HepG2 (cell line): ENCODE measurements around the gene LRIT1. TPM values are rescaled to one million over a fixed set of nuclear protein-coding genes. Genes with fewer than 3 reads are reported as not detected.

Source experiments
- ATAC-seq: fragments of 200-7000 bp; cut with Tn5 transposase; 3 replicates; pipeline ENCODE4 v1.9.1; 2020; ENCODE audit warnings: mild to moderate bottlenecking, moderate library complexity
- BruUV-seq: library from RNA; stranded (reverse); fragments of 400-500 nt; replicated peaks from 2 replicates; lab custom pipeline; 2021; lab: Mats Ljungman, UMichigan
- CTCF ChIA-PET: fragments of 300-600 bp; formaldehyde crosslinking; extraction: SDS; loops from one replicate; lab custom pipeline; 2021; ENCODE audit warnings: low total read pairs, inconsistent platforms, low intra/inter-chr PET ratio; lab: Yijun Ruan, JAX
- POLR2A ChIA-PET: fragments of 350-600 bp; sonication (Branson Sonifier 250); formaldehyde crosslinking; loops from one replicate; lab custom pipeline; 2020; ENCODE audit warnings: antibody characterized with exemption, inconsistent platforms; lab: Yijun Ruan, JAX
- DNase-seq: peaks from one replicate; pipeline ENCODE4 v3.0.0-alpha.2; 2015; ENCODE audit warnings: low spot score
- FAIRE-seq: peaks from 3 replicates; lab custom pipeline; 2011; peaks lifted over from hg19 to GRCh38; lab: Jason Lieb, UNC
- H2AFZ ChIP-seq: one replicate; pipeline ENCODE4 v1.6.1; 2011; ENCODE audit warnings: low read length, inconsistent platforms
- H3K27ac ChIP-seq: fragments of 300-600 bp; 3 replicates; pipeline ENCODE4 v1.8.0; 2011; ENCODE audit warnings: mixed run types, mild to moderate bottlenecking, mixed read lengths, low read length, inconsistent platforms; ENCODE audit not compliant: insufficient read depth; ENCODE audit errors: extremely low read length
- H3K27me3 ChIP-seq, 2 experiments: fragments of 200-600 bp in 1 of 2; 2 replicates in 1 of 2; 3 replicates in 1 of 2; pipeline versions ENCODE4 v1.6.0 to v1.8.0; 2011; ENCODE audit warnings: low read length in 2 of 2, mild to moderate bottlenecking in 2 of 2, moderate library complexity in 2 of 2, inconsistent platforms in 1 of 2; ENCODE audit not compliant: insufficient read depth in 2 of 2, control insufficient read depth in 1 of 2
- H3K36me3 ChIP-seq, 2 experiments: fragments of 200-600 bp in 1 of 2; replicated peaks in 1 of 2; 2 replicates in 1 of 2; 3 replicates in 1 of 2; pipeline versions ENCODE4 v1.5.1 to v1.8.0; 2011; ENCODE audit warnings: low read length in 2 of 2, inconsistent platforms in 1 of 2; ENCODE audit not compliant: insufficient read depth in 2 of 2, control insufficient read depth in 1 of 2
- H3K4me1 ChIP-seq: 2 replicates; pipeline ENCODE4 v1.5.1; 2012; ENCODE audit warnings: low read length, inconsistent platforms; ENCODE audit not compliant: insufficient read depth
- H3K4me2 ChIP-seq: 2 replicates; pipeline ENCODE4 v1.6.0; 2011; ENCODE audit warnings: low read depth, low read length, inconsistent platforms
- H3K4me3 ChIP-seq, 3 experiments: fragments of 200-600 bp in 1 of 3; sonication (generic), shearing (Covaris generic) in 1 of 3; replicated peaks in 1 of 3; 2 replicates each; pipeline ENCODE4 v1.5.1; 2011 to 2016; ENCODE audit warnings: low read length in 3 of 3, inconsistent platforms in 2 of 3, low read depth in 2 of 3, mild to moderate bottlenecking in 2 of 3, control low read depth in 1 of 3, mixed read lengths in 1 of 3; ENCODE audit not compliant: insufficient read depth in 1 of 3
- H3K79me2 ChIP-seq: one replicate; pipeline ENCODE4 v1.6.1; 2011; ENCODE audit warnings: low read length, inconsistent platforms; ENCODE audit not compliant: insufficient read depth
- H3K9ac ChIP-seq: 2 replicates; pipeline ENCODE4 v1.6.0; 2011; ENCODE audit warnings: mild to moderate bottlenecking, low read depth, low read length, inconsistent platforms; ENCODE audit not compliant: insufficient read depth
- H3K9me3 ChIP-seq: 2 replicates; pipeline ENCODE4 v1.5.1; 2012; ENCODE audit warnings: mild to moderate bottlenecking, low read length
- H4K20me1 ChIP-seq: 2 replicates; pipeline ENCODE4 v1.6.0; 2011; ENCODE audit warnings: inconsistent platforms, mild to moderate bottlenecking, low read length, moderate library complexity; ENCODE audit not compliant: insufficient read depth
- ETV5 ChIP-seq: IDR thresholded peaks from 2 replicates; pipeline ENCODE4 v1.6.1; 2018; ENCODE audit warnings: missing biosample characterization, missing genetic modification reagents, inconsistent platforms, borderline replicate concordance
- HDAC2 ChIP-seq: sonication (generic); formaldehyde crosslinking; IDR thresholded peaks from 2 replicates; pipeline ENCODE4 v1.4.0; 2020; ENCODE audit warnings: missing genetic modification reagents
- KDM2A ChIP-seq: sonication (generic); formaldehyde crosslinking; IDR thresholded peaks from 2 replicates; pipeline ENCODE4 v1.4.0; 2020; ENCODE audit warnings: low read depth, missing genetic modification reagents, borderline replicate concordance
- ZBTB38 ChIP-seq: sonication (generic); formaldehyde crosslinking; IDR thresholded peaks from 2 replicates; pipeline ENCODE4 v1.5.1; 2020; ENCODE audit warnings: mild to moderate bottlenecking, missing genetic modification reagents
- ZNF557 ChIP-seq: sonication (generic); formaldehyde crosslinking; IDR thresholded peaks from 2 replicates; pipeline ENCODE4 v1.4.0; 2020; ENCODE audit warnings: missing genetic modification reagents
- ZNF615 ChIP-seq: sonication (generic); formaldehyde crosslinking; IDR thresholded peaks from 2 replicates; pipeline ENCODE4 v1.5.0; 2020; ENCODE audit warnings: mild to moderate bottlenecking, missing genetic modification reagents, borderline replicate concordance
- WGBS: methylation state at CpG from one replicate; pipeline ENCODE4 v1.1.6; 2017; ENCODE audit warnings: low lambda C conversion rate; 5-methylcytosine and 5-hydroxymethylcytosine counted together
- in situ Hi-C: cut with HindIII; loops from 2 replicates; pipeline ENCODE4 v1.10.0; 2017; ENCODE audit warnings: low pct_unique_long_range_greater_than_20kb; ENCODE audit not compliant: extremely low pct_ligation_motif_present
- intact Hi-C: fragments of 100-400 bp; cut with micrococcal nuclease; formaldehyde crosslinking; loops from one replicate; pipeline ENCODE4 v1.10.0; 2022; ENCODE audit not compliant: unreplicated experiment
- polyA plus RNA-seq, 8 experiments: library from polyadenylated mRNA; depleted of rRNA in 3 of 8; stranded (reverse) in 7 of 8; unstranded in 1 of 8; fragments of >200 nt; fragmentation: Illumina TruSeq in 4 of 8; extraction: Trizol in 4 of 8; gene quantifications; 2 replicates each; pipeline versions ENCODE4 v1.2.1 to v1.2.3, GENCODE V29; 2011 to 2016; ENCODE audit warnings: low read depth in 4 of 8, missing spikeins in 1 of 8, mixed read lengths in 1 of 8; ENCODE audit not compliant: insufficient read depth in 1 of 8
- total RNA-seq, 5 experiments: library from RNA; depleted of rRNA; stranded (reverse); fragments of >200 nt; fragmentation: Illumina TruSeq; extraction: Trizol; gene quantifications; 2 replicates each; pipeline ENCODE4 v1.2.3, GENCODE V29; 2016; ENCODE audit warnings: low read depth in 1 of 5
- TF ChIP-seq, protein P1 (sequence below): sonication (generic); formaldehyde crosslinking; IDR thresholded peaks from 2 replicates; pipeline ENCODE4 v1.5.0; 2020; ENCODE audit warnings: missing genetic modification reagents

Gene LRIT1
- total and polyA plus RNA-seq, 2 of the 13 experiments (the other 11 are each of a cell fraction or from before 2014, with no cell fraction given), result not detected

DNA sequence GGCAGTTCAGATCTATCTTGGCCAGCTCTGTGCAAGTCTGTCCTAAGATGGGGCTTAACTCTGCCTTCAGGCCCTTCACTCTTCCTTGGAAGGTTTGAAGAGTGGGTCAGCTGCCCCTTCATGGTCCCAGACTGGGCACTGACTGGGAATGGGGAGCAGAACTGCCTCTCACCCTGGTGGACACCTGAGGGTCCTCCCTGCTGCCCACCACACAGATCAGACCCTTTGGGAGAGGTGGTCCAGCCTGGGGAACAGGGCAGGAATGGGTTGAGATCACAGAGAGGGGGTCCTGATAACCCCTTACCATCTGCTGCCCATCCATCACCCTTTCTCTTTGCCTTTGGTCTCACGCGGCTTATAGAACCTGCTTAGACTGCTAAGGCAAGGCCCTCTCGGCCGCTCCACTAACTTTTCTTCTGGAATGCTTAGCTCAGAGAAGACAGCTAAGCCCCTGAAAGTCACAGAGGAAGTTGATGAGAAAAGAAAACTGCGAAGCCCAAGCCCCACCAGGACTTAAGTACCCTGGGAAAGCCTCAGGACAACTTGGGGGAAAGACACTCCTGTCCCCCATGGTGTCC lies 47.4 kb downstream of the LRIT1 start (continued):
- TF ChIP-seq, protein P1, sequence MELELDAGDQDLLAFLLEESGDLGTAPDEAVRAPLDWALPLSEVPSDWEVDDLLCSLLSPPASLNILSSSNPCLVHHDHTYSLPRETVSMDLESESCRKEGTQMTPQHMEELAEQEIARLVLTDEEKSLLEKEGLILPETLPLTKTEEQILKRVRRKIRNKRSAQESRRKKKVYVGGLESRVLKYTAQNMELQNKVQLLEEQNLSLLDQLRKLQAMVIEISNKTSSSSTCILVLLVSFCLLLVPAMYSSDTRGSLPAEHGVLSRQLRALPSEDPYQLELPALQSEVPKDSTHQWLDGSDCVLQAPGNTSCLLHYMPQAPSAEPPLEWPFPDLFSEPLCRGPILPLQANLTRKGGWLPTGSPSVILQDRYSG, result no peak
- TF ChIP-seq ZNF557 (CRISPR knock-in tag), result no peak

GRCh38 chr10:84193327-84193726 lies 48.0 kb downstream of the LRIT1 start:
- intact Hi-C loops, result no loop called here
- Histone ChIP-seq H3K4me3 (no peak overlapping the region), H3K4me2 (no peak overlapping the region), H3K4me1 (no peaks in the 10 kb centered on the region), H3K9me3 (no peaks in the 10 kb centered on the region), H3K27me3 (peaks cover 8 to 62% of the 10 kb centered on the region in 2 experiments), H3K79me2 (no peaks in the 10 kb centered on the region), H3K36me3 (no peaks in the 10 kb centered on the region), H3K27ac (no peak overlapping the region), H3K9ac (no peak overlapping the region), H4K20me1 (no peaks in the 10 kb centered on the region), H2AFZ (no peak overlapping the region)
- in situ Hi-C loops, result no loop called here
- DNase-seq (no peak), ATAC-seq (no peak), FAIRE-seq (no peak)
- POLR2A ChIA-PET, result no interaction called here
- no TSS peak for BruUV-seq
- CTCF ChIA-PET, result no interaction called here
- TF ChIP-seq ZBTB38 (CRISPR knock-in tag) (no peak), HDAC2 (CRISPR knock-in tag) (no peak), ETV5 (CRISPR knock-in tag) (no peak), KDM2A (CRISPR knock-in tag) (no peak), ZNF615 (CRISPR knock-in tag) (no peak)
- WGBS, result 67% methylated on average over 2 of the region's 2 CpGs
